Loucy (cell line): Measurements from ENCODE around the gene MAP3K5.

Source experiments
- CTCF ChIP-seq: fragments of 200-600 bp; sonication (generic); conservative IDR thresholded peaks from 2 replicates; pipeline ENCODE4 v1.5.1; 2014; ENCODE audit warnings: mild to moderate bottlenecking, antibody characterized with exemption, low read length
- EZH2phosphoT487 ChIP-seq: fragments of 200-600 bp; IDR thresholded peaks from 2 replicates; pipeline ENCODE4 v1.6.1; 2018; ENCODE audit warnings: antibody characterized with exemption, mild to moderate bottlenecking, moderate library complexity, borderline replicate concordance

- TF ChIP-seq CTCF (no peak), EZH2phosphoT487 (no peak)
Observed at GRCh38 chr6:136826216-136826615, 33.9 kb upstream of the MAP3K5 start.
